GM18519 (cell line): ENCODE results near the gene UBA52.
"Not testable (repeated sequence)": the region's sequence is repeated elsewhere in the genome, so short reads cannot be mapped to it uniquely, and the experiment has no call there.

Experiments used
- ATAC-seq: cut with Tn5 transposase; IDR thresholded peaks from one replicate; pipeline ENCODE4 v1.9.1; 2021; ENCODE audit warnings: mild to moderate bottlenecking, moderate library complexity; ENCODE audit not compliant: unreplicated experiment, low FRiP score

UBA52 gene

DNA sequence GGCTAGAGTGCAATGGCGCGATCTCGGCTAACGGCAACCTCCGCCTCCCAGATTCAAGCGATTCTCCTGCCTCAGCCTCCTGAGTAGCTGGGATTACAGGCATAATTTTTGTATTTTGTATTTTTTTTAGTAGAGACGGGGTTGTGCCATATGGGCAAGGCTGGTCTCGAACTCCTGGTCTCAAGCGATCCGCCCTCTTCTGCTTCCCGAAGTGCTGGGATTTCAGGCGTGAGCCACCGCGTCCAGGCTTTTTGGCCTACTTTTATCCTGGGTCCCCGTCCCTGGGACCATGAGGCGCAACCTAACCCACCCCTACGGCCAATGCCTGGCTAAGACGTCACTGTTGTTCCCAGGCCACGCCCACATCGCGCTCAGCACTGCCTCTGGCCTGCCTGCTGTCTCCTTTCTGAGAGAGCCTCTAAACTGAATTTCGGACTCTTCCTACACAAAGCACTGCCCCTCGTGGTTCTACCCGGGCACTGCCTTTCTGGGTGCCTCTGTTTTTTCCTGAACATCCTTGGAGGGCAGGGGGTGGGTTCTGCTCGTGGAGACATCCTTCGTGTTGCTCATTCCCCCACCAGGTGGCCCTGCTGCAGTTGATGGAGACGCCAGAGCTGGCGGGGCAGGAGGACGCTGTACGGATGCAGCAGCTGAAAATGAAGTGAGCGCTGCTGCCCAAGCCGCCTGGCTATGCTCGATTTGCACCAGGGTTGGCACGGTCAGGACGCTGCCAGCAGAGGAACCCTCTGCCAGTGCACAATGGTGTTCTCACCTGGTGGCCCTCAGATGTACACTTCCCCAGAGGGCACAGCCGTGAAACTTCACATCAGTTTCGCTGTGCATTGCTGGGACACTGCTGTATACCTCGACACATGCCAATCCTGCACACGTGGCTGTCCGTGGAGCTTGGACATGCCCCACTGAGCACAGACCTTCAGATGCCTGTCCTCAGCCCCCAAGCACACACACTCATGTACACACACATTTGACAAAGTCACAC is 18.9 kb downstream of the UBA52 start:
- ATAC-seq: no peak

DNA sequence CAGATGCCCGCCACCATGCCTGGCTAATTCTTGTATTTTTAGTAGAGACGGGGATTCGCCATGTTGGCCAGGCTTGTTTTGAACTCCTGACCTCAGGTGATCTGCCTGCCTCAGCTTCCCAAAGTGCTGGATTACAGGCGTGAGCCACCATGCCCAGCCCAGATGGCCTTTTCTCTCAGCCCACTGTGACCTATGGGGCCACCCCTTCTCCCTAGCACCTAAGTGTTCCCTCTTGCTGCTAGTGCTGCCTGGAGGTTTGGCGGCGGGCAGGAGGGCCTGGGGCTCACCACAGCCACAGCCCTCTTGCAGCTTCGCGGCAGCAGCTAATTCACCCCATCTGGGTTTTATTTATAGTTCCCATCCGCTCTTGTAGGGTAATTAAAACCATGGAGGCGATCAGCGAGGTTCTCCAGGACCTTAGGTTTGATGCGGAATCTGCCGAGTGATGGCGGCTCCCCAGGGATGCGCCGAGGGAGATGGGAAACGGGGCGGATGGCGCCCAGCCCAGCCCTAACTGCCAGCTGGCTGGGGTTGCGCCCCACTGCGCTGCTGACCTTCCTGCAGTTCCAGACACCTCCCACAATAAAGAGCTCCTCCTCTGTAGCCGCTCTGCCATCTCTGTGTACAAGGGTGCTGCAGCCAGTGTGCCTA is 20.2 kb downstream of the UBA52 start:
- ATAC-seq: no peak

DNA sequence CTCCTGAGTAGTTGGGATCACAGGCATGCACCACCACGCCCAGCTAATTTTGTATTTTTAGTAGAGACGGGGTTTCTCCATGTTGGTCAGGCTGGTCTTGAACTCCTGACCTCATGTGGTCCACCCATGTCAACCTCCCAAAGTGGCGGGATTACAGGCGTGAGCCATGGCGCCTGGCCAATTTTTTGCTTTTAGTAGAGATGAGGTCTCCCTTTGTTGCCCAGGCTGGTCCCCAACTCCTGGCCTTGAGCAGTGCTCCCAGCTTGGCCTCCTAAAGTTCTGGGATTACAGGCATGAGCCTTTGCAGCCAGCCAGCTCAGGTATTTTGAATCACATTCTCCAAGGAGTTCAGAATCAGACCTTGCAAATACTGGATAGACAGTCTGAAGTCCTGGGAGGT is 21.1 kb downstream of the UBA52 start:
- ATAC-seq: not testable (repeated sequence)

DNA sequence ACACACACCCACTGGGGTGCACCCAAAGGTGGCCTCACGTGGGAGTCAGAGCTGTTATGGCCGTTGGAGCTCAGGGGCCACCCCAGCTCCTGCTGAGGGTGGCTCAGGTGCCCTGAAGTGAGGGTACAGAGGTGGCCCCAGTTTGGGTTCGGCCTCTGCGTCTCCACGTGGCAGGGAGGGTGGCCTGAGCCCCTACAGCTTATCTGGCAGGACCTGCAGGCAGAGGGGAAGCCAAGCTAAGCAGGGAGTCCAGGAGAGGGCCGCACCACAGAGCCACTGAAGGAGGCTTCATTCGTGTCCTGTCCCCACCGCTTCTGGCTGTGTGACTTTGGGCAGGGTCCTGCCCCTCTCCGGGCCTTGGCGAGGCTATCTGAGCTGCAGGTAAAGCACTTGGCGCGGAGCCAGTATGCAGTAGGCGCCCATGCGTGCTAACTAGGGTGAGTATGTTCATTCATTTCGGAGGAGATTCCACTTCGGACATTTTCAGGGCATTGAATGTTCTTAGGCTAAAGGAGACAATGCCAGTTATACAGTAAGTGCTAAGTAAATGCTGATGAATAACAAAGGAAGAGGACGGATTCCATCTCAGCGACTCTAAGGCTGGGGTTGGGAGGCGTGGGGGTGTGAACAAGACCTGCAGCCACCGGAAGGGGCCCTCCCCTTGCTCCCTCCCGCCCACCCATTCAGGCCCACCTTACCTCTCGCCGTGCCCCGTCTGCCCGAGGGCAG is 21.9 kb downstream of the UBA52 start:
- ATAC-seq: no peak

DNA sequence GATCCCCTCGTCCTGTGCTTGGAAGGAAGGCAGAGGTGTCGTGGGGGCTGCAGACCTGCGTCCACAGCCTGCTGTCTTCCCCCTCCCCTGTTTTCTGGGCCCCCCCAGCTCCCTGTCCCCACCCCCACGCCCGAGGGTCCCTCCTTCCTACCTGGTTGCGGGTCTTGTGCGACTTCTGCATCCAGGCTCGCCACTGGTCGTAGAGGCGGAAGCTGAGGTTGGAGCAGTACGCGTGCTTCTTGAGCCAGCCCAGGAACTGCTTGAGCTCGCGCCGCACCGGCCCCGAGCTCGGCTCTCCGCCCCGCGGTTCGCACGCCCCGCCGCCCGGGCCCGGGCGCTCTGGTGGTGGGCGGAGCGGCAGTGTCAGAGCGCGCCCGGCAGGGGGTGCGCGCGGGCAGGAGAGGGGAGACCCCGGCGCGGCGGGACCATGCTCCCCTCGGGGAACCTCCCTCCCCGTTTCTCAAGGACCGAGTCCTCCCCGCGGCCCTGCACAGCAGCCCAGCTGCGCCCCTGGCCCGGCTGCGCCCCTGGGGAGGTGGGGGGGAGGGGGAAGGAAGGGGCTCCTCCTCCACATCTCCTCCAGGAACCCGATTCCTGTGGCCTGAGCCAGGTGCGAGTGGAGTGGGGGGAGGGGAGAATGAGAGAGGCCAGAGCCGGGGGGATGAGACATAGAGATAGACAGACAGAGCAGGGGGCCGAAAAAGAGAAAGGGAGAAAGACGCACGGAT is 22.6 kb downstream of the UBA52 start:
- ATAC-seq: no peak

DNA sequence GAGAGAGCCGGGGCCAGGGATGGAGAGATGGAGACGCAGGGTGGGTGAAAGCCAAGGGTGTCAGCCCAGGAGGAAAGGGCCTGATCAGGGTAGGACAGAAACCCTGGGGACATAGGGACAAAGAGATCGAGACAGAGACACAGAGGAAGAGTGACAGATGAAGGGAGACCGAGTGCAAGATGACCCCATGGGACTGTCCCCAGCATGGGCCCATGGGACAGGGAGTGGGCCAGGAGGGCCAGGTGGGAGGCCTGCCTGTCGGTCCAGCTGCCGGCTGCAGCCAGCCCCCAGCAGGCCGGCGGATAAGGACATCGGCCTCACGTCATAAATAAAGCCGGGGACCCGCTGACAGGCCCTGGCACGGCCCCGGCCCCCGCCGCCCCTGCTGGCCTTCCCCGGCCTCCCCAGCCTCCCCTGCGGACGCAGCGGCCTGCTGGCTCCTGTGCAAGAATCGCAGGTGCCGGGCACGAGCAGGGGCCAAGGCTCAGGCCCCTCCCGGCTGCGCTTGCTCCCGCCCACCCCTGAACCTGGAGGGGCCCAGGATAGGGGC is 23.2 kb downstream of the UBA52 start:
- no peak for ATAC-seq

DNA sequence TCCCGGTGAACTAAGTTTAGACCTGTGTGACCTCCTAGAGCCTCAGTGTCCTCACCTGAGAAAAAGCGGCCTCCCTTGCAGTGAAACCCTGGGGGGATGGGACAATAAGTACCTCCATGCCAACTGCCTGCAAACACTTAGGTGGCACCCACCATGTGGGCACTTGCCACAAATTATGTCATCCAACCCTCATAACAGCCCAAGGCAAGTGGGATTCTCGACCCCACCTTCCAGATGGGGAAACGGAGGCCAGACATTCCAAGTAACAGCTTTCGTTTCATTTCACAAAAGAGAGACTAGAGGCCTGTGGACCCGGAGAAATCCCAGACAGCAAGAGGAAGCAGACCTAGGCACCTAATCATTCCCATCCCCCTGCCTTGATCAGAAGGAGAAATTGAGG is 23.8 kb downstream of the UBA52 start:
- no peak for ATAC-seq

DNA sequence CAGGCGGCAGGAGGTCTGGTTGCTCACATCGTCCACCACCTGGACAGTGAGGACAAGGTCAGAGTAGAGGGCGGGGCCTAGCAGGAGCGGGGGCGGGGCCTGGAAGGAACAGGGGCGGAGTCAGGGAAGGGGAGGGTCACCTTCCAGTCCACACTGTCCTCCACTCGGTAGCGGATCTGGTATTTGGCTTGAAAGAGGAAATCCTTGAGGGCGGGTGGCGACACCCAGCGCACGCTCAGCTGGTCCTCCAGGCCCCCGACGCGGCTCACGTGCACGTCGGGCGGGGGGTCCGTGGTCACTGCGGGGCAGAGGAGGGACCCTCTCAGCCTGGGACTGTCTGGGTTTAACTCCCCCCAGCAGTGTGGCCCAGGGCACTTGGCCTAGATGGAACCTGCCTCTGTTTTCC is 25.1 kb downstream of the UBA52 start:
- no peak for ATAC-seq

DNA sequence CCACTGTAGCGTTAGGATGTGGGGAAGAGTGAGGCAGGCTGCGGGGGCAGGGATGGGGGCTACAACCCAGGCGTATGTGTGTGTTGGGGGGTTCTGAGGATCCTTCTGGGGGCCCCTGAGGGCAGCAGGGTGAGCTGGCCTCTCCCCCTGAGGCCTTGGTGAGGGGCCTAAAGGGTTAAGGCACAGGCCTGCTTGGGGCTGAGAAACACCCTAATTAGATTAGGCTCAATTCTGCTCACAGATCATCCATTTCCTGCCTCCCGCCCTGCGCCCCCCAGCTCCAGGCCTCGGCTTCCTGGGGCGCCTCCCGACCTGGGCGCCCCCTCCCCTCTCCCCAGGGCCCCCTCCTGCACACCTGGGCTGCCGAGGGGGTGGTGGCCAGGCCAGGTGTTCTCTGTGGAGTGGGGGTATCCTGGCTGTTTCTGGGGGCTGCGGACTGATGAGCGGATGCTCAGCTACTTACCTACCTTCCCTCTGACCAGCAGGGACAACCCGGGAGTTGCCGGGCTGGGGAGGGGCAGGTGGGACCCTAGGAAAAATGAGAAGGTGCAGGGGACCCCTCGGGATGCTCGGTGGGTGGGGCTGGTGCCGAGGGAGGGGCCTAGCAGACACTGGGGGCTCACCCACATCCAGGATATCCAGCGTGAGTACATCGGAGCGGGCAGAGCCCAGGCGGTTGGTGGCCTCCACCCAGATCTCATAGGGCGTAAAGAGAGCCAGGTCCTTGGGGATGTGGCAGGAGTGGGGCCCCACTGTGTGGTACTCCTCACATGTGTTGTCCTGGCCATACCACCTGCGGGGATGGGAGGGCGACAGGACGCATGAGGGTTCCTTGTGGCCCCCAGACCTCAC is 26.4 kb downstream of the UBA52 start:
- ATAC-seq: no peak

DNA sequence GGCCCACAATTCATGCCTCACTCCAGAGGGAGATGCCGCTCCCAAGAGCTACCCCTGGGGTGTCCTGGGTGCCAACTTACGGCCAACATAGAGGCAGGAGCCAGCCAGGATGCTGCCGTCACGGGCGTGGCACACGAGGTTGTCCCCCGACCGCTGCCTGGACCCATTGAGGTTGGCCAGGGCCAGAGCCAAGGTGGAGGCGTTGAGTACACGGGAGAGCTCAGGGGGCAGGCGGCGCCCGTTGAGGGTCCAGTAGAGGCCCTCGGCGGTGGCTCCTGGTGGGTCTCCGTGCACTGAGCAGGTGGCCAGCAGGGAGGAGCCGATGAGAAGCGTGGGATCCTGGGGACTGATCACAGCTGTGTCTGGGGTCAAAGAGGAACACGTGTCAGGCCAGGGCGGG is 27.8 kb downstream of the UBA52 start:
- no peak for ATAC-seq

DNA sequence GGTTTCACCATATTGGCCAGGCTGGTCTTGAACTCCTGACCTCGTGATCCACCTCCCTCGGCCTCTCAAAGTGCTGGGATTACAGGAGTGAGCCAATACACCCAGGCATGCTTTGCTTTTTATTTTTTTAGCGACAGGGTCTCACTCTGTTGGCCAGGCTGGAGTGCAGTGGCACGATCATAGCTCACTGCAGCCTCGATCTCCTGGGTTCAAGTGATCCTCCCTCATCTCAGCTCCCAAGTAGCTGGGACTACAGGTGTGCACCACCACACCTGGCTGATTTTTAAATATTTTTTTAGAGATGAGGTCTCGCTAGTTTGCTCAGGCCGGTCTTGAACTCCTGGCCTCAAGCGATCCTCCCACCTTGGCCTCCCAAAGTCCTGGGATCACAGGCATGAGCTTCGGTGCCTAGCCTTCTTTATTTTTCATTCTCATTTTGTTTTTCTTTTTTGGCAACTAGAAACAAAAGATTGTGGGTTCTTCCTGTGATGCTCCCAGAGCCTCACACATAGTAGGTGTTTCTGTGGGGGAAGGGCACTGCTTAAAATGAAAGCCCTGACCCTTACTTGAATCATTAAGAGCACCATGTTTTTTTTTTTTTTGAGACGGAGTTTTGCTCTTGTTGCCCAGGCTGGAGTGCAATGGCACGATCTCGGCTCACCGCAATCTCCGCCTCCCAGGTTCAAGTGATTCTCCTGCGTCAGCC is 29.2 kb downstream of the UBA52 start:
- not testable (repeated sequence) for ATAC-seq

DNA sequence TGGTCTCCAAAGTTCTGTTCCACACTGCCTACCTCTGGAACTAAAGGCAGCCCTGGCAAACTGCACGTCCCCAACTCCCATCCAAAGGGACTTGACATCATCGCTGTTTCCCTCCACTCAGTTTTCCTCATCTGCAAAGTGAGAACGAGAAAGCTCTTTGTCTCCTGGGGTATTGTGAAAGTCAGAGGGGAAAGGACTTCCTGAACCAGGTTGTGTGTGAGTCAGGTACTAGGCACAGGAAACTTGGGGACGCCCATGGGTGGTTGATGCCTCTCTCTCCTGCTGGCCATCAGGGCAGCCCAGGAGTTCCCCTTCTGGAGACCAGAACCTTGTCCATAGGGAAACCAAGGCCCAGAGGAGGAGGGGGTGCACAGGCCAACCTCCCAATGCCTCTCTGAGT is 30.2 kb downstream of the UBA52 start:
- ATAC-seq: no peak

DNA sequence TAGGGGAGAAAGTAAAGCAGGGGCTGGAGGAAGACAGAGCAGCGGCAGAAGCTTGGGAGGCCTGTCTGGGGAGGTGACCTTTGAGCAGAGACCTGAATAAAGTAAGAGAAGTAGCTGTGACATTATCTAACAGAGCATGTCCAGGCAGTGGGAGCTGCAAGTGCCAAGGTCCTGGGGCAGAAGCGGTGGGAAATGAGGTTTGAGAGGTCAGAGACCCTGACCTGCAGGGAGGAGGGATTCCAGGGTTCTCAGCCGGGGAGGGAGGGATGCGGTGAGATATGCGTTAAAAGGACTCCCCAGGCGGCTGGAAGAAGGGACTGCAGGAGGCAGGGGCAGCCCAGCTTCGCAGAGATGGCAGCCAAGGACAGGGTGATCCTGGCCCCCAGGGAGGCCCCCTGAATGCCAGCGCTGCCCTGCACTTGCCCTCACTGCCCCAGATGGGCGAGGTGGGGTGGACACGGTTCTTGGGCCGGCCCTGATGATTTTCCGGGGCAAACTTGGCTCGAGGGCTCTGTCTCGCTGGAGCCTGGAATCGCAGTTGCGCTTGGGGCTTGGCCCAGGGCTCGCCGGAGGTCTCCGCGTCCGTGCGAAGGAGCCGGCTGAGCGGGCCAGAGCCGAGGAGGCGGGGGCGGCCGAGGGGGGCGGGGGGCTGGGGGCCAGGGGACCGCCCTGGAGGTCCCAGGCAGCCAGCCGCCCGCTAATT is 31.7 kb downstream of the UBA52 start:
- no peak for ATAC-seq

DNA sequence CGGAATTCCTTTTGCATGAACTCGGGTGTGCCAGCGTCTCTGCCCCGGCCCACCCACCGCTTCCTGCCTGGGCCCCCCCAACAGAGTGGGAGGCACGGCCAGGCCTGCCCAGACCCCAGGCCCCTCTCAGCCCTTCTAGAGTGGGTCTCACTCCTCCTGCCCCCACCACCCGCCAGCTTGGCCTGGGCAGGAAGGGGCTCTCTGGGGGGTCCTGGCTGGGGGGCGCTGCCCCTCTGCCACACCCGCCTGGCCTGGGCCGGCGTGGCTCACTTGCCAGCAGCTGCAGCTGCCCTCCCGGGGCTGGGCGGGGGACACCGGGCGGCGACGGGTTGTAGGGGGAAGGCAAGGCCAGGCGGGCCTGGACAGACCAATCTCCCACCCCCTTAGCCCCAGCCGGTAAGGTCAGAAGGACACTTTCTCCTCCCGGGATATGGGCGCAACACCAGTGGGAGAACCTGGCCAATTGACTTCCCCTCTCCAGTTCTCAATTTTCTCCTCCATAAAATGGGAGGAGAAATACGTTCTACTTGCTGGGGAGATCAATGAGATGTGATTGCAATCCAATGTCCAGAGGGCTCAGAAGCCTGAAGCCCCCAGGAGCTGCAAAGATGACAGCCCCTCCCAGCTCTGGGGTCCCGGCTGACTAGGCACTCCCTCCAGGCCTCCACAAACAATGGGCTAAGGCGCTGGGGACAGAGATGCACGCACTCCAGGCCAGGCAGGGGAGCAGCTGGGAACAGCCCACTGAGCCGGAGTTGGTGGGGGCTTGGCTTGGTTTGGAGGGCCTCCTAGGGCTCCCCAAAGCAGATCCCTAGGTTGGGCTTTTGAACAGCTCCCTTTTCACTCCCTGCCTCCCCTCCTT is 32.5 kb downstream of the UBA52 start:
- ATAC-seq: no peak

DNA sequence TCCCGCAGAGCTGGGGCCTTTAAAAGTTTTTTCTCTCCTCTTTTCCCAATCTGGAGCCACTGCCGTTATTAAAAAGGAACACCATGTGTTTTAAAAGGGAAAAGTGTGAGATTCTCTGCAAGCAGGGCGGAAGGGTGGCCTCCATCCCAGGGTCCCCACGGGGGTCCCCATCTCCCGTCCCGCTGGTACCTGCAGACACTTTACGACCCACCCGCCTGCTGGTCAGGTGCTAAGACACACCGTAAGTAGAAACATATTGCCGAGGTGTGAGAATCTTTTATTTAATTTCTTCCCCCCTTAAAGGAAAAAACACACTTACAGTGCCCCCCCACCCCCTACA is 33.1 kb downstream of the UBA52 start:
- no peak for ATAC-seq

DNA sequence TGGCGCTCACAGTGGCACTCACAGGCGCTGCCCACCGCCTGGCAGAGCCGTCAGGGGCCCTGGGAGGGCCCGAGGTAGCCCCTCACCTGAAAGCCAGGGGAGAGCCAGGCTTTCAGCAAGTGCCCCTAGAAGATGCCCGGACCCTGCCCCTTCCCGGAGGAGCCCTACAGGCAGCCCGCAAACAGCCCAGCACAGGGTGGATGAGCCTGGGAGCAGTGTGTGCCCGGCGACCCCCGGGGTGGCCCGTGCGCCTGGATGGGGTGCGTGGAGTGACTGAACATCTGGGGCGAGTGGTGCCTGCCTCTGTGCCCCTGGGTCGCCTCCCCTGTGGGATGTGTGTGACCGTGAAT is 33.5 kb downstream of the UBA52 start:
- ATAC-seq: no peak

DNA sequence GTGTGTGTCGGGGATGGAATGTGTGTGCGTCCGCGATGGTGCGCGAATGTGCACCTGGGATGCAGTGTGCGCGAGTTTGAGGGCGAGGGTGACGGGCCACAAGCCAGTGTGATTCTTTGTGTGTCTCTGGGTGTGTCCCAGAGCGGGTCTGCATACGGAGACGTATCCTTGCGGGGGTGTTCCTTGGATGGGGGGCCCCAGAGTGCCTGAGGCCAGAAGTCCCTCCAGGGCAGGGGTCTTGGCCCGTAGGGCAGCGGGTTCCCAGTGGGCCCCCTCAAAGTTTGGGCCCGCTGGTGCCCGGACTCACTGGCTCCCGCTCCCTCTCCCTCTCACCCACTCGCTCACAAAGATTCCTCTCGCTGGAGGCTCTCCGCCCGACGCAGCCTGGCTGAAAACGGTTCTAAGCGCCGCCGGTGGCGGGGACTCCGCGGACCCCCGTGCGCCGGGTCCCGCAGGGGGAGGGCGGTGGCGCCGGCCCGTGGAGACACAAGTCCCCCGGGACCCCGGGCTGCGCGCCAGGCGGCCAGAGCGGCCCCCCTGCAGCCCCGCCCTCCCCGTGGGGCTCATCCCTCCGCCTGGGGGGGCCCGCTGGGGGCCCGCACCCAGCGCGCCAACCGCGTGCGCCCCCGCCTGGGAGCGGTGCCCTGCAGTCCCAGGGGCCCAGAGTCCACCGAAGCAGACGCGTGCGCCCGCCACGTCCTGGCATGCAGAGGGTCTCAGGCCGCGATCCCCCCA is 34.1 kb downstream of the UBA52 start:
- ATAC-seq: no peak
